ENCODE results near the gene SMPD4.
"Not testable (repeated sequence)": the region's sequence is repeated elsewhere in the genome, so short reads cannot be mapped to it uniquely, and the experiment has no call there.

SMPD4 gene

GRCh38 chr2:130181880-130182682 lies 679 bp upstream of the SMPD4 start, which contains the start of gene MZT2B:
TSS of gene MZT2B (plus strand) at chr2:130182262. CDS start at chr2:130182283, 21 bp downstream.
- peak within 1 kb of the TSS; percentile 81 for H2AFZ ChIP-seq (ENCODE audit: low read depth, low read length)
- H2AK5ac ChIP-seq (ENCODE audit: low read length, severe bottlenecking), result peak within 1 kb of the TSS; percentile 53
- not testable (repeated sequence) for H3K79me1 ChIP-seq (replicated peaks; ENCODE audit: low read length, poor library complexity, severe bottlenecking); H3K9me3 ChIP-seq (ENCODE audit: control insufficient read depth, low read length); H3K27me3 ChIP-seq (ENCODE audit: control insufficient read depth in 1 of 2, insufficient read depth in 1 of 2, low read length in 2 of 2)
- H3K18ac ChIP-seq (ENCODE audit: low read depth in 1 of 2, low read length in 2 of 2), result peak within 1 kb of the TSS; percentile 76 to 99
- 1% methylated on average over 51 of the region's 86 CpGs for WGBS
- peak within 1 kb of the TSS; percentile 75 to 85 for H3K4ac ChIP-seq (ENCODE audit: low read depth in 1 of 2, low read length in 2 of 2)
- peak within 1 kb of the TSS; percentile 74 for H2BK5ac ChIP-seq (ENCODE audit: low read depth, low read length, poor library complexity, severe bottlenecking)
- peak within 1 kb of the TSS in 1 of 2 experiments; percentile 31 for H2BK12ac ChIP-seq (ENCODE audit: low read length in 2 of 2)
- peaks cover 33% of the 10 kb centered on the region for H3K4me1 ChIP-seq (ENCODE audit: control insufficient read depth, insufficient read depth, low read depth, low read length)
- H3K4me2 ChIP-seq (ENCODE audit: low read length, poor library complexity, severe bottlenecking), result peak within 1 kb of the TSS; percentile 94
- peak within 1 kb of the TSS; percentile 83 to 94 for H3K4me3 ChIP-seq (ENCODE audit: insufficient read depth in 1 of 2, low read depth in 1 of 2, low read length in 2 of 2)
- H3K23ac ChIP-seq (ENCODE audit: low read length in 2 of 2), result peak within 1 kb of the TSS in 1 of 2 experiments; percentile 90
- peak within 1 kb of the TSS; percentile 19 for H2BK15ac ChIP-seq (ENCODE audit: low read depth, poor library complexity, severe bottlenecking)
- peak within 1 kb of the TSS; percentile 91 for H4K91ac ChIP-seq (ENCODE audit: low read length)
- peak within 1 kb of the TSS in 1 of 2 experiments; percentile 4 for H3K14ac ChIP-seq (ENCODE audit: low read length in 2 of 2)
- H3K36me3 ChIP-seq (ENCODE audit: control insufficient read depth in 1 of 2, insufficient read depth in 2 of 2, low read depth in 1 of 2, low read length in 2 of 2), result peaks cover 0 to 12% of the 10 kb centered on the region in 2 experiments
- H3K27ac ChIP-seq (ENCODE audit: low read length, poor library complexity, severe bottlenecking), result peak within 1 kb of the TSS; percentile 87
- peak within 1 kb of the TSS; percentile 94 for H3K9ac ChIP-seq (ENCODE audit: low read length)
- DNase-seq, result peak; percentile 85
- peak within 1 kb of the TSS; percentile 62 for H2BK120ac ChIP-seq (ENCODE audit: low read depth, low read length)
- H4K8ac ChIP-seq (ENCODE audit: low read length), result peak within 1 kb of the TSS; percentile 92

GRCh38 chr2:130180404-130181324 lies 738 bp downstream of the SMPD4 start:
- not testable (repeated sequence) for H3K14ac ChIP-seq (ENCODE audit: low read length in 2 of 2); H2AFZ ChIP-seq (ENCODE audit: low read depth, low read length); H3K9me3 ChIP-seq (ENCODE audit: control insufficient read depth, low read length); H2BK5ac ChIP-seq (ENCODE audit: low read depth, low read length, poor library complexity, severe bottlenecking); H4K91ac ChIP-seq (ENCODE audit: low read length); H3K23ac ChIP-seq (ENCODE audit: low read length in 2 of 2); H2BK120ac ChIP-seq (ENCODE audit: low read depth, low read length); H3K79me1 ChIP-seq (replicated peaks; ENCODE audit: low read length, poor library complexity, severe bottlenecking); H3K18ac ChIP-seq (ENCODE audit: low read depth in 1 of 2, low read length in 2 of 2); H3K27me3 ChIP-seq (ENCODE audit: control insufficient read depth in 1 of 2, insufficient read depth in 1 of 2, low read length in 2 of 2)
- H3K4me2 ChIP-seq (ENCODE audit: low read length, poor library complexity, severe bottlenecking), result peak overlapping the region; percentile 94
- peaks cover 26% of the 10 kb centered on the region for H3K4me1 ChIP-seq (ENCODE audit: control insufficient read depth, insufficient read depth, low read depth, low read length)
- H4K8ac ChIP-seq (ENCODE audit: low read length), result peak overlapping the region; percentile 85
- H2BK15ac ChIP-seq (ENCODE audit: low read depth, poor library complexity, severe bottlenecking), result peak overlapping the region; percentile 19
- peak overlapping the region; percentile 53 for H2AK5ac ChIP-seq (ENCODE audit: low read length, severe bottlenecking)
- DNase-seq, result peak; percentile 27
- peak overlapping the region; percentile 94 for H3K9ac ChIP-seq (ENCODE audit: low read length)
- peaks cover 0 to 12% of the 10 kb centered on the region in 2 experiments for H3K36me3 ChIP-seq (ENCODE audit: control insufficient read depth in 1 of 2, insufficient read depth in 2 of 2, low read depth in 1 of 2, low read length in 2 of 2)
- peak overlapping the region; percentile 9 for H3K27ac ChIP-seq (ENCODE audit: low read length, poor library complexity, severe bottlenecking)
- peak overlapping the region in 1 of 2 experiments; percentile 49 for H3K4ac ChIP-seq (ENCODE audit: low read depth in 1 of 2, low read length in 2 of 2)
- H3K4me3 ChIP-seq (ENCODE audit: insufficient read depth in 1 of 2, low read depth in 1 of 2, low read length in 2 of 2), result peak overlapping the region; percentile 69 to 94
- WGBS, result 21% methylated on average over 38 of the region's 38 CpGs
- peak overlapping the region in 1 of 2 experiments; percentile 21 for H2BK12ac ChIP-seq (ENCODE audit: low read length in 2 of 2)

GRCh38 chr2:130174866-130175265 lies 6.5 kb downstream of the SMPD4 start:
- H3K27ac ChIP-seq (ENCODE audit: low read length, poor library complexity, severe bottlenecking); DNase-seq; H4K8ac ChIP-seq (ENCODE audit: low read length); H3K4ac ChIP-seq (ENCODE audit: low read depth in 1 of 2, low read length in 2 of 2); H2BK120ac ChIP-seq (ENCODE audit: low read depth, low read length); H2BK12ac ChIP-seq (ENCODE audit: low read length in 2 of 2); H2BK5ac ChIP-seq (ENCODE audit: low read depth, low read length, poor library complexity, severe bottlenecking); H3K27me3 ChIP-seq (ENCODE audit: control insufficient read depth in 1 of 2, insufficient read depth in 1 of 2, low read length in 2 of 2); H3K9ac ChIP-seq (ENCODE audit: low read length); H3K4me1 ChIP-seq (ENCODE audit: control insufficient read depth, insufficient read depth, low read depth, low read length); H4K91ac ChIP-seq (ENCODE audit: low read length); H3K18ac ChIP-seq (ENCODE audit: low read depth in 1 of 2, low read length in 2 of 2); H3K14ac ChIP-seq (ENCODE audit: low read length in 2 of 2); H3K4me3 ChIP-seq (ENCODE audit: insufficient read depth in 1 of 2, low read depth in 1 of 2, low read length in 2 of 2); H2AFZ ChIP-seq (ENCODE audit: low read depth, low read length); H2AK5ac ChIP-seq (ENCODE audit: low read length, severe bottlenecking); H3K4me2 ChIP-seq (ENCODE audit: low read length, poor library complexity, severe bottlenecking); H3K9me3 ChIP-seq (ENCODE audit: control insufficient read depth, low read length); H2BK15ac ChIP-seq (ENCODE audit: low read depth, poor library complexity, severe bottlenecking); H3K23ac ChIP-seq (ENCODE audit: low read length in 2 of 2): not testable (repeated sequence)
- Histone ChIP-seq H3K36me3 (ENCODE audit: control insufficient read depth in 1 of 2, insufficient read depth in 2 of 2, low read depth in 1 of 2, low read length in 2 of 2) (peaks cover 44 to 46% of the 10 kb centered on the region in 2 experiments), H3K79me1 (replicated peaks; ENCODE audit: low read length, poor library complexity, severe bottlenecking) (peaks cover 26% of the 10 kb centered on the region)
- WGBS, result 93% methylated on average over 5 of the region's 5 CpGs

- H3K27ac ChIP-seq (ENCODE audit: low read length, poor library complexity, severe bottlenecking), result no peak overlapping the region
- no peak for DNase-seq
- H3K9ac ChIP-seq (ENCODE audit: low read length), result no peak overlapping the region
- peaks cover 34% of the 10 kb centered on the region for H3K79me1 ChIP-seq (replicated peaks; ENCODE audit: low read length, poor library complexity, severe bottlenecking)
- H4K91ac ChIP-seq (ENCODE audit: low read length), result no peak overlapping the region
- no peak overlapping the region for H4K8ac ChIP-seq (ENCODE audit: low read length)
- no peak overlapping the region for H3K4ac ChIP-seq (ENCODE audit: low read depth in 1 of 2, low read length in 2 of 2)
- no peak overlapping the region for H2BK15ac ChIP-seq (ENCODE audit: low read depth, poor library complexity, severe bottlenecking)
- no peak overlapping the region for H2AK5ac ChIP-seq (ENCODE audit: low read length, severe bottlenecking)
- no peak overlapping the region for H2BK120ac ChIP-seq (ENCODE audit: low read depth, low read length)
- no peaks in the 10 kb centered on the region for H3K9me3 ChIP-seq (ENCODE audit: control insufficient read depth, low read length)
- no peaks in the 10 kb centered on the region for H3K4me1 ChIP-seq (ENCODE audit: control insufficient read depth, insufficient read depth, low read depth, low read length)
- peaks cover 74% of the 10 kb centered on the region in 2 experiments for H3K36me3 ChIP-seq (ENCODE audit: control insufficient read depth in 1 of 2, insufficient read depth in 2 of 2, low read depth in 1 of 2, low read length in 2 of 2)
- no peak overlapping the region for H2BK12ac ChIP-seq (ENCODE audit: low read length in 2 of 2)
- WGBS, result 98% methylated on average over 6 of the region's 7 CpGs
- no peak overlapping the region for H2BK5ac ChIP-seq (ENCODE audit: low read depth, low read length, poor library complexity, severe bottlenecking)
- no peak overlapping the region for H3K4me2 ChIP-seq (ENCODE audit: low read length, poor library complexity, severe bottlenecking)
- no peak overlapping the region for H3K4me3 ChIP-seq (ENCODE audit: insufficient read depth in 1 of 2, low read depth in 1 of 2, low read length in 2 of 2)
- H3K14ac ChIP-seq (ENCODE audit: low read length in 2 of 2), result no peak overlapping the region
- H3K18ac ChIP-seq (ENCODE audit: low read depth in 1 of 2, low read length in 2 of 2), result no peak overlapping the region
- no peaks in the 10 kb centered on the region for H3K27me3 ChIP-seq (ENCODE audit: control insufficient read depth in 1 of 2, insufficient read depth in 1 of 2, low read length in 2 of 2)
- no peak overlapping the region for H3K23ac ChIP-seq (ENCODE audit: low read length in 2 of 2)
- no peak overlapping the region for H2AFZ ChIP-seq (ENCODE audit: low read depth, low read length)
Observed at GRCh38 chr2:130169896-130170295, 11.5 kb downstream of the SMPD4 start.
